Measurements from ENCODE around the gene CS.

DNA sequence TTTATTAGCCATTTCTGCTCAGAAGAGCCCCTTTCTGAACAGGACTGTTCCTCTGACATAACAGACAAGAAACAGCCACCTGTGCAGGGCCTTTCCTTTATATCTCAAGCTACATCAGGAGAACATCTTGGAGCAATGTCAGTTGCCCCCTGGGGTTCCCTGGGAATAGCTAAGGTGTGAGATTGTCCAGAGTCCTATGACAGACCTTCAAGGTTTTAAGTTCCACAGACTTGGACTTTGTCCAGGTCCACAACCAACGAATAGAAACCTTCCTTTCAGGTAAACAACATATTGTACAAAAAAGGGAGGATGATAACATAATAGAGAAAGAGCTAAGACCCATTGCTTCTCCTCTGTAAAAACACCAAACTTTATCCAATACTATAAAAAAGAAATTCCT, 41.5 kb upstream of the CS start:
- TF ChIP-seq, protein P1, sequence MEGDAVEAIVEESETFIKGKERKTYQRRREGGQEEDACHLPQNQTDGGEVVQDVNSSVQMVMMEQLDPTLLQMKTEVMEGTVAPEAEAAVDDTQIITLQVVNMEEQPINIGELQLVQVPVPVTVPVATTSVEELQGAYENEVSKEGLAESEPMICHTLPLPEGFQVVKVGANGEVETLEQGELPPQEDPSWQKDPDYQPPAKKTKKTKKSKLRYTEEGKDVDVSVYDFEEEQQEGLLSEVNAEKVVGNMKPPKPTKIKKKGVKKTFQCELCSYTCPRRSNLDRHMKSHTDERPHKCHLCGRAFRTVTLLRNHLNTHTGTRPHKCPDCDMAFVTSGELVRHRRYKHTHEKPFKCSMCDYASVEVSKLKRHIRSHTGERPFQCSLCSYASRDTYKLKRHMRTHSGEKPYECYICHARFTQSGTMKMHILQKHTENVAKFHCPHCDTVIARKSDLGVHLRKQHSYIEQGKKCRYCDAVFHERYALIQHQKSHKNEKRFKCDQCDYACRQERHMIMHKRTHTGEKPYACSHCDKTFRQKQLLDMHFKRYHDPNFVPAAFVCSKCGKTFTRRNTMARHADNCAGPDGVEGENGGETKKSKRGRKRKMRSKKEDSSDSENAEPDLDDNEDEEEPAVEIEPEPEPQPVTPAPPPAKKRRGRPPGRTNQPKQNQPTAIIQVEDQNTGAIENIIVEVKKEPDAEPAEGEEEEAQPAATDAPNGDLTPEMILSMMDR (IDR thresholded peaks at IDR 0.05; ENCODE audit: low read depth, low read length, poor library complexity, severe bottlenecking) = no peak
- TF ChIP-seq EZH2phosphoT487 (IDR thresholded peaks at IDR 0.05; ENCODE audit: borderline replicate concordance, low read length) = no peak
